K562 (cell line): ENCODE results near the gene MAK. TPM values are rescaled to one million over a fixed set of nuclear protein-coding genes. Genes with fewer than 3 reads are reported as not detected.

Source experiments
- ERF ChIP-seq: fragments of 450-650 bp; formaldehyde crosslinking; IDR thresholded peaks from 2 replicates; pipeline ENCODE4 v1.4.0; 2020; ENCODE audit warnings: mild to moderate bottlenecking, mixed read lengths
- FOXJ3 ChIP-seq: sonication (generic); formaldehyde crosslinking; IDR thresholded peaks from 2 replicates; pipeline ENCODE4 v1.4.0; 2020; ENCODE audit warnings: mild to moderate bottlenecking, missing genetic modification reagents
- HDAC3 ChIP-seq: fragments of 450-650 bp; IDR thresholded peaks from 2 replicates; pipeline ENCODE4 v1.6.1; 2018; ENCODE audit warnings: borderline replicate concordance, mild to moderate bottlenecking, moderate library complexity; ENCODE audit not compliant: partially characterized antibody
- LEF1 ChIP-seq: fragments of 450-650 bp; IDR thresholded peaks from 2 replicates; pipeline ENCODE4 v1.6.1; 2016; ENCODE audit warnings: mild to moderate bottlenecking
- MGA ChIP-seq: fragments of 450-650 bp; IDR thresholded peaks from 2 replicates; pipeline ENCODE4 v1.6.1; 2016; ENCODE audit warnings: mild to moderate bottlenecking, moderate library complexity
- MTA2 ChIP-seq: fragments of 450-650 bp; IDR thresholded peaks from 2 replicates; pipeline ENCODE4 v1.6.1; 2016; ENCODE audit warnings: low read depth
- MYC ChIP-seq, 2 experiments: fragments of 250-450 bp in 1 of 2; sonication (Bioruptor Pico) in 1 of 2; IDR thresholded peaks; 2 replicates each; pipeline versions ENCODE4 v1.5.1 to v1.6.1; 2012 to 2021; ENCODE audit warnings: low read depth in 2 of 2, borderline replicate concordance in 1 of 2, improper control_type of control experiment in 1 of 2, low read length in 1 of 2, mild to moderate bottlenecking in 1 of 2, moderate library complexity in 1 of 2
- NFYB ChIP-seq: IDR thresholded peaks from 2 replicates; pipeline ENCODE4 v1.6.1; 2011; ENCODE audit warnings: mild to moderate bottlenecking, moderate library complexity; ENCODE audit not compliant: insufficient read length; ENCODE audit errors: extremely low read depth
- NRF1 ChIP-seq, 2 experiments: fragments of 450-650 bp; IDR thresholded peaks in 1 of 2; conservative IDR thresholded peaks in 1 of 2; 2 replicates each; pipeline ENCODE4 v1.6.1; 2014; ENCODE audit warnings: mild to moderate bottlenecking in 2 of 2
- PHTF2 ChIP-seq: fragments of 250-450 bp; sonication (Bioruptor Pico); IDR thresholded peaks from 2 replicates; pipeline ENCODE4 v1.5.0; 2021; ENCODE audit warnings: mild to moderate bottlenecking
- PURB ChIP-seq: sonication (generic); formaldehyde crosslinking; IDR thresholded peaks from 2 replicates; pipeline ENCODE4 v1.9.0; 2021; ENCODE audit warnings: low read depth, mild to moderate bottlenecking, missing genetic modification reagents
- RBM25 ChIP-seq: fragments of 200-400 bp; formaldehyde crosslinking; IDR thresholded peaks from 2 replicates; pipeline ENCODE4 v1.6.1; 2018; ENCODE audit warnings: low read length, low read depth, moderate library complexity; ENCODE audit not compliant: severe bottlenecking
- WHSC1 ChIP-seq: IDR thresholded peaks from one replicate; pipeline ENCODE4 v1.6.1; 2012; ENCODE audit warnings: low read length, control low read depth, inconsistent platforms
- ZBTB7A ChIP-seq: IDR thresholded peaks from 2 replicates; pipeline ENCODE4 v1.6.1; 2011; ENCODE audit warnings: low read depth, mild to moderate bottlenecking, low read length, moderate library complexity, borderline replicate concordance; ENCODE audit not compliant: control insufficient read depth
- ZNF121 ChIP-seq: sonication (generic); formaldehyde crosslinking; conservative IDR thresholded peaks from 2 replicates; pipeline ENCODE4 v1.8.0; 2022; ENCODE audit warnings: missing genetic modification reagents
- ZNF175 ChIP-seq: fragments of 200-800 bp; sonication (Bioruptor generic); IDR thresholded peaks from 2 replicates; pipeline ENCODE4 v1.6.1; 2016; ENCODE audit warnings: low read depth, mild to moderate bottlenecking, missing genetic modification characterization, missing compliant biosample characterization
- ZNF696 ChIP-seq: fragments of 250-450 bp; sonication (Bioruptor Pico); conservative IDR thresholded peaks from 2 replicates; pipeline ENCODE4 v1.4.0; 2020; ENCODE audit warnings: mild to moderate bottlenecking, moderate library complexity
- polyA plus RNA-seq, 8 experiments: library from polyadenylated mRNA; depleted of rRNA in 4 of 8; stranded (reverse) in 5 of 8; unstranded in 3 of 8; fragments of >200 nt; fragmentation: Nextera tagmentation in 2 of 8; fragmentation: Illumina TruSeq in 1 of 8; extraction: Ambion mirVana in 2 of 8; extraction: Trizol in 1 of 8; gene quantifications; 2 replicates each; pipeline versions ENCODE4 v1.2.1 to v1.2.3, GENCODE V29; 2011 to 2014; ENCODE audit warnings: inconsistent platforms in 1 of 8, missing spikeins in 1 of 8
- total RNA-seq, 7 experiments: library from RNA; depleted of rRNA in 6 of 7; stranded (reverse); fragments of >200 nt in 6 of 7; fragmentation: Illumina TruSeq in 2 of 7; extraction: Trizol in 2 of 7; gene quantifications; 2 replicates each; pipeline versions ENCODE4 v1.2.1 to v1.2.3, GENCODE V29; 2011 to 2021; ENCODE audit warnings: low replicate concordance in 1 of 7

The MAK gene
- total and polyA plus RNA-seq, 9 of the 15 experiments (the other 6 are each of a cell fraction or from before 2014, with no cell fraction given), result 0.25 to 1.1 (median 0.53) TPM

GRCh38 chr6:10837995-10838793, at the start of gene MAK (continued):
- TF ChIP-seq MGA, result peak; percentile 61
- TF ChIP-seq ZNF175 (CRISPR knock-in tag), result no peak
- TF ChIP-seq ZNF121 (CRISPR knock-in tag), result no peak
- TF ChIP-seq HDAC3, result no peak
- no peak for TF ChIP-seq PHTF2 (CRISPR knock-in tag)
- TF ChIP-seq NFYB, result no peak
- TF ChIP-seq ZNF696, result no peak
- TF ChIP-seq MTA2, result no peak
- TF ChIP-seq MYC (IDR thresholded peaks at IDR 0.05; ENCODE audit: low read depth, low read length), result peak; percentile 69
- no peak for TF ChIP-seq MYC (CRISPR knock-in tag; IDR thresholded peaks at IDR 0.05; ENCODE audit: borderline replicate concordance, low read depth)
- TF ChIP-seq ZBTB7A, result peak; percentile 96
- no peak for TF ChIP-seq RBM25
- TF ChIP-seq PURB (CRISPR knock-in tag), result no peak
- TF ChIP-seq WHSC1, result no peak
- TF ChIP-seq NRF1 (conservative IDR thresholded peaks at IDR 0.05 in 1 of 2, IDR thresholded peaks at IDR 0.05 in 1 of 2), result peak; percentile 50 to 56
- no peak for TF ChIP-seq ERF (CRISPR knock-in tag)
- peak; percentile 78; the same call in 1 of the 2 replicates for TF ChIP-seq FOXJ3 (CRISPR knock-in tag)
- peak; percentile 6; the same call in 1 of the 2 replicates for TF ChIP-seq LEF1
